HG03342 (cell line): ENCODE measurements around the gene NMU.
"Not testable (repeated sequence)": the region's sequence is repeated elsewhere in the genome, so short reads cannot be mapped to it uniquely, and the experiment has no call there.

Experiments used
- ATAC-seq: cut with Tn5 transposase; IDR thresholded peaks from one replicate; pipeline ENCODE4 v1.9.1; 2021; ENCODE audit warnings: mild to moderate bottlenecking, moderate library complexity; ENCODE audit not compliant: unreplicated experiment

The NMU gene

DNA sequence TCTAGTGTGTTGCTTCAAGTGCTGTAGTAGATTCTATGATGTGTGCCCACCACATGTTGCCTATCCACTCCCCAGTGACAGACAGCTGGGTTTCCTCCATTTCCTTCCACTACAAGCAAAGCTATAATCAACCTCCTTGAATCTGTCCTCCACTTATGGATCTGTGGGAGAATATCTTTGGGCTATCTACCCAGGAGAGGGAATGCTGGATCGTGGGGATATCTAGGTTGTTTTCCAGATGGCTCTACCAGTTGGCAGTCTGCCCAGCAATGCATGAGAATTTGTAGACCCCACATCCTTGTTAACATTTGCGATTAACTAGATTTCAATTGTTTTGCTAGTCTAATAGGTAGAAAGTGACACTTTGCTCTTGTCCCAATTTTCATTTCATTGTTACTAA is 10.3 kb downstream of the NMU start:
- ATAC-seq: no peak

DNA sequence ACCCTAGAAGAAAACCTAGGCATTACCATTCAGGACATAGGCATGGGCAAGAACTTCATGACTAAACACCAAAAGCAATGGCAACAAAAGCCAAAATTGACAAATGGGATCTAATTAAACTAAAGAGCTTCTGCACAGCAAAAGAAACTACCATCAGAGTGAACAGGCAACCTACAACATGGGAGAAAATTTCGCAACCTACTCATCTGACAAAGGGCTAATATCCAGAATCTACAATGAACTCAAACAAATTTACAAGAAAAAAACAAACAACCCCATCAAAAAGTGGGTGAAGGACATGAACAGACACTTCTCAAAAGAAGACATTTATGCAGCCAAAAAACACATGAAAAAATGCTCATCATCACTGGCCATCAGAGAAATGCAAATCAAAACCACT is 12.0 kb downstream of the NMU start:
- not testable (repeated sequence) for ATAC-seq

DNA sequence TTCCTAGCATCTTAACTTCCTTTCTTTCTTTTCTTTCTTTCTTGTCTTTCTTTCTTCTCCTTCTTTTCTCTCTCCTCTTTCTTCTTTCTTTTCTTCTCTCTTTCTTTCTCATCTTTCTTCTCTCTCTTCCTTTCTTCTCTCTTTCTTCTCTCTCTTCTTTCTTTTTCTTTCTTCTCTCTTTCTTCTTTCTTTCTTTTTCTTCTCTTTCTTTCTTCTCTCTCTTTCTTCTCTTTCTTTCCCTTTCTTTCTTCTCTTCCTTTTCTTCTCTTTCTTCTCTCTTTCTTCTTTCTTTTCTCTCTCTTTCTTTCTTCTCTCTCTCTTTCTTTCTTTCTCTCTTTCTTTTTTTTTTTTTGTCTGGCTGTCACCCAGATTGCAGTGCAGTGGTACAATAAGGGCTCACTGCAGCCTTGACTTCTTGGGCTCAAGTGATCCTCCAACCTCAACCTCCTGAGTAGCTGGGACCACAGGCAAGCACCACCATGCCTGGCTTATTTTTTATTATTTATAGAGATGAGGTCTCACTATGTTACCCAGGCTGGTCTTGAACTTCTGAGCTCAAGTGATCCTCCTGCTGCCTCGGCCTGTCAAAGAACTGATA is 17.5 kb downstream of the NMU start:
- ATAC-seq: no peak

DNA sequence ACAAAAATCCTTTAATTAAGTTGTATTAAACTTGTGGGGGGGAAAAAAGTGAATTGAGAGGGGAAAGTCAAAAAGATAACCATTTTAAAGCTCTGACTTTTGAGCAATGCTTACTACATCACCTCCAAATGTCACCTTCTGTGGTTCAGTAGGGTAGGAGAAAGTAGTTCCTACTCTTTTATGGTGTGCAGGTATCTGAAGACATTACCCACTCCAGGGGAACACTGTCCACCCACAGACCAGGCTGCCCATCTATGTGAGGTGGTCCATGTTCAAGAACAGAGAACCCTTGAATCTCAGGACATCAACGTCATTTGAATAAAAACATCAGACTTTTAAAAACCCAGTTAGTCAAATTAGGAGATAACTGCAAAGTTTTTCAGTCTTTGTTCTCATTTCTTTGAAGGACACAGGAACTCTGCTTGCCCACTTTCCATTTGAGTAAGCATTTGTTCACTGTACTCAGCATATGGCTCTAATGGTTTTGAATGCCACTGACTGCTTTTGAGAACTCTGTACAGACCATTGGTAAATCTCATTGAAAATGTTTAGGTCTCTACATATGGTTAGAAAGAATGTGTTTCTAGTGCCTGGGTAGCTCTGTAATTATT is 18.4 kb downstream of the NMU start:
- peak; percentile 85 for ATAC-seq

DNA sequence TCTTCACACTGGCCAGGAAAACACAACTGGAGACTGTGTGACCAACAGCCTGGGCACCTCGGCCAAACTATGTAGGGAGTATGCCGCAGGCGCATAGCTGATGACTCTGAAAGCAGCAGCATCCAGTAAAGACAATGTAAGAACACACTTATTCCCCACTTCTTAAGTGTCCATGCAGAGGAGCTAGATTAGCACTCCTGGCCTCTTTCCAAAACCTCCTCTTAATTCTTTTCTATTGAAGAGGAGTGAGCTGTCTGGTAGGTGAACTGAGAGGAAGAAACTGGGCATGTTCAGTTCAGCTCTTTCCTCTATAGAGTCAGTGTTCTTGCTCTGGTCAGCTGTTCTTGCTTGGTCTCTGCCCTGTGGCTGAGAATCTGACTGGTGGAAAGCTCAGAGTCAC is 21.1 kb downstream of the NMU start:
- no peak for ATAC-seq

DNA sequence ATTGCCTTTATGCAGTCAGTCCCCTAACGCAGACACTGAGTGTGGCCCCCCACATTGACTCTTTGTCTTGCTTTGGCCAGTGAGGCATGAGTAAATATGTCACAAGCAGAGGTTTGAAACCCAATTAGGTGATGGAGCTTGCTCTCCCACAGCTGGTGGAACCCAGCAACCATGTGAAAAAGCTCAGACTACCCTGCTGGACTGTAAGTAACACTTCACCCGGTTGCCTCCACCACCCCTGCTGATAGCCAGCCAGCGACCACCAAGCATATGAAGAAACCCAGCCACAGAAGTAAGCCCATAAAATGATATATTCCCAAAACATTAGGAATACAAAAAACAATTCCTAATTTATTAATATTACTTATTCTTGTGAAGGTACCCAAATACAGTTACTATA is 22.5 kb downstream of the NMU start:
- no peak for ATAC-seq

DNA sequence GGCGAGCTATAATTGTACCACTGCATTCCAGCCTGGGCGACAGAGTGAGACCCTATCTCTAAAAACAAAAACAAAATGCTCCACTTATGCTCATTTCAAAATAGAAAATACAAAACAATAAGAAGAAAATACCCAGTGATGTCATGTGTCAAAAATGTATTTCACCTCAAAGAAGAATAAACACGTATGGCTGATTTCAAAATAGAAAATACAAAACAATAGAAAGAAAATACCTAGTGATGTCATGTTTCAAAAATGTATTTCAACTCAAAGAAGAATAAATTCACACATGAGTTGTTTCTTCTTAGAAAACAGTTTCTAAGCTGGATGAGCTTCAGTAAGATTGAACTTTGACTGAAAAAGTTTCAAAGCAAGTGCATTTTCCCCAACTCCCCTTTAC is 23.8 kb downstream of the NMU start:
- no peak for ATAC-seq

DNA sequence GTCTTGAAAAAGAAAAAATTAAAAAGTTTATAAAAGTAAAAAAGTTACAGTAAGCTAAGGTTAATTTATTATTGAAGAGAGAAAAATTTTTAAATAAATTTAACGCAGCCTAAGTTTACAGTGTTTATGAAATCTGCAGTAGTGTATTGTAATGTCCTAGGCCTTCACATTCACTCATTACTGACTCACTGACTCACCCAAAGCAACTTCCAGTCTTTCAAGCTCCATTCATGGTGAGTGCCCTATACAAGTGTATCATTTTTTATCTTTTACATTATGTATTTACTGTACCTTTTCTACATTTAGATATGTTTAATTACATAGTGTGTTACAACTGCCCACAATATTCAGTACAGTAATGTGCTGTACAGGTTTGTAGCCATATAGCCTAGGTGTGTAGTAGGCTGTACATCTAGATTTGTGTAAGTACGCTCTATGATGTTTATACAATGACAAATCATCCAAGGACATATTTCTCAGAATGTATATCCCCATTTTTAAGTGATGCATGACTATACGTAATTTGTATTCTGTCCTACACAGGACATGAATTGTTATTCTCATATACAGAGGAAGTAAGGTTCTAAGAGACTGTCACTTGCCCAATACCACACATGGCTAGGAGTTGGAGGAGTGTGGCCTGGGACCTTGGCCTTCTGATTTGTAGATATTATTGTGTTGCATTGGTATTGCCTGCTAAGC is 24.6 kb downstream of the NMU start:
- ATAC-seq: no peak

DNA sequence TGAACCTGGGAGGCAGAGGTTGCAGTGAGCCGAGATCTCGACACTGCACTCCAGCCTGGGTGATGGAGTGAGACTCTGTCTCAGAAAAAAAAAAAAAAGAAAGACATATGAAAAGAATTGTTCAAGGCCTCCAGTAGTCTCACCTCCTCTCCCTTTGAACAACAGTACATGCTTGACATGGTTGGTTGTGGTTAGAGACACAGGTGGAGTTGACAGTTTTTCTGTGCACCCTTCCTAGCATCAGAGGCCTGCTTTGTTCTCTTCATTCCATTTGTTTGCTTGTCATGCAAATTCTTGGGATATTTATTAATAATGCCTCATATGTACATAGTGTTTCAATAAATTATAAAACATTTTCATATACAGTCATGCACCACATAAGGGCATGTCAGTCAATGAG is 25.7 kb downstream of the NMU start:
- ATAC-seq: no peak

DNA sequence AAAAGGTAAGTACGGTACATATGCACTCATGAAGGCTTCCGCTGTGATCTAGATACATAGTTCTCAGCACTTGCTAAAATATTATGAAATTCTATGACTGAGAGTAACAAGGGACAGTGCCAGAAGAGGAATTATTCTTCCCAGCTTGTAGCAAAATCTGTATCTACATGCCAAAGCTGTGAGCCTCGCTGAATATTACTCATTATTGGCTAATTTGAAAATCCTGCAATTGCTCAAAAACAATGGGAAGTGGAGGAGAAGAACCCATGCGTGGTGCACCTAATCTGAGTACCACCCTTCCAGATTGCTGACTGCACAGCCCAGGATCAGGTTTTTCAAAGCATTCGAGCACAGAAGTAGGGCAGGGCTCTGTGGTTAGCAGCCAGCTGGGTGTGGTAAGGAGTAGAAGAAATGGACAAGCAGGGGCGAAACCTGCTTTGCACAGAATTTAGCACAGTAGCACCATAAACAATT is 26.7 kb downstream of the NMU start:
- no peak for ATAC-seq

DNA sequence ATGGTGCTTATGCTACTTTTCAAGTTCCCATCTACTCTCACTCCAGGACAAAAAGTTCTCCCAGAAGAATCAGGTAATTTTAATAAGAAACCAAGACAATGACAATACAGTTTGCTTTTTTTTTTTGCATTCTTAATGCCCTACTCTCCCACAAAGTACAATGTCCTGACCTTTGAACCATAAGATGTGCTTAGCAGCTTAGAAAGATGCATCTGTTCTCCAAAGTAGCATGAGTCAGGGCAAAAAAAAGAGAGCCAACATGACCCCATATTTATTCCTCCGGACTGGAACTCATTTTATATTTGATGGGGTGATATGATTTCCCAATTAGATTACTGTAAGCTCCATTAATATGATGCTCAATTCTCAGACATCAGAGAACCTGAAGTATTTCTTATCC is 27.5 kb downstream of the NMU start:
- ATAC-seq: no peak

DNA sequence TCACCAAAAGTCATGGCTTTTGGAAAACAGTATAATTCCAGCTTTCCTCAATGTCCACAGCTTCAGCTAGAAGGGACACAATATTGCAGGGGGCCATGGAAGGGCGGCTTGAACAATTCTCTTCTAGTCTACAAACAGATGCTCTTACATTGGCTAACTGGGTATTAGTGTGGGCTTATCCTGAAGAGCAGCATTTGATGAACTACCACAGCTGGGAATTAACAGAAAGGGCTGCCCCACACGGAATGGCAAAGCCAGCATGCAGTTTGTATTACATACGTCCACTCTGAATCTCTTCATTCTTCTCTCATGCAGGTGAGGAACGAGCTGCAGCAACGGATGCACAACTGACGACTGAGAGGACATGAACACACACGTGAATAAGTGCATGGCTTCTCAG is 31.1 kb downstream of the NMU start:
- ATAC-seq: no peak

DNA sequence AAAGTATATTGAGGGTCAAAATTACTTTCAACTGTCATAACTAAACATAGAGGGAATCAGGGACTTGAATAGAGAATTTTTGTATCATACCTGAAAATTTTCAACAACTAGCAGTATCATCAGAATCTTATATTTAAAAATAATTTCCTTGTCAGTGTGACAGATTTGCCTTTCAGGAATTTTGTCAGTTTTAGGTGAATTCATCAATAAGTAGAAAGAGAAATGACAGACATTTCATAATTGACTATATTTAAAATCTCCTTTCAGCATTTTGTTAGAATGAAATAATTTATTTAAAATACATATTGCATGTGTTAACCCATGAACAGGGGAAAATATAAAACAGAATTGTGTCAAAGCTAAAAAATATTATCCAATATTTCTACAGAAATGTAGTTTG is 35.5 kb downstream of the NMU start:
- ATAC-seq: no peak

DNA sequence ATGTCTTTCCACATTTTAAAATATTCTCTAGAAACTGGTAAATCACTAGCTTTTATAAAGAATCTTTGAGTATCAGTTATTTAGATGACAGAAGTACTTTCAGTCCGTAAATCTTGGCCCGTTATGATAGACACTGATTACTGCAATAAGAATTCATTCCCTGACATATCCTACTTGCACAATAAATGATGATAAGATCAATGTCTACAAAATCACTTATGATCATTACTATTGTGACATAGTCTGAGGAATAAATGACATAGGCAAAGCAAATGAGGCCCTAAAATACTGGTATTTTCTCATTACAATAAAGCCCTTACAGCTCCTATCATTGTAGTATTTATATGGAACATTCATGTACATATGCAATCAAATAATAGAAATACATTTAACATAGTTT is 37.5 kb downstream of the NMU start:
- ATAC-seq: no peak

DNA sequence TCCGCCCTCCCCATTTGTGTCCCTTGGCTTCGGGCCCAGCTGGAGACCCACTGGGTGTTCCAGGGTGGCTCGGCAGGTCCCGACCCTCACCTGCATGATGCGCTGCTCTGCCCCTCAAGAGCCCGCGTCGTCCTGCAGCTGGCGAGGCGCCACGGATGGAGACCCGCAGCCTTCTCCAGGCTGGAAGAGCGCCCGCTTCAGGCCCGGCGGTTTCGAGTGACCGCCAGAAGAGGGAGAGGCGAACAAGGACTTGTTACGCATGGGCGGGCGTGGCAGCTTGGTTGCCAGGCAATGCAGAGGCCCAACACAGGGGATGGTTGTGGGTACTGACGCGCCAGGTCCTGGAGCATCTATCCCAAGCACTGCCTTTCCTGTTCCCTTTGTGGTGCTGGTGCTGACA is 44.1 kb downstream of the NMU start, which contains the start of gene PDCL2:
Gene PDCL2 (minus strand): TSS at position 232 of the 400 bp plus-strand sequence. CDS start 136 bp downstream, at position 96.
- ATAC-seq: no peak

DNA sequence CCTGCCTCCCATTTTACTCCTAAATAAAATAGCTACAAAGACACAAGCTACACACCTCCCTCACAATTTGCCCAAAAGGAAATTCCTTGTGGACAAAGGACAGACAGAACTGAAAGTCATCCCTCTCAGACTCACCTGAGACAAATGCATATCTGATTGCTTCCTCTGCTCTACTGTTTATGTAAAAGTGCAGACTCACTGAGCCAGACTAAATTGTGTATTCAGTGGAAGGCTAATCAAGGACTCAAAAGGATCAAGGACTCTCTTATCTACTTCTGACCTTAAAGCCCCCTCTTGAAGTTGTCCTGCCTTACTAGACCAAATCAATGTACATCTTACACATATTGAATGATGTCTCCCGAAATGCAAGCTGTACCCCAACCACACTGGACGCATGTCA is 47.9 kb downstream of the NMU start:
- ATAC-seq: no peak

DNA sequence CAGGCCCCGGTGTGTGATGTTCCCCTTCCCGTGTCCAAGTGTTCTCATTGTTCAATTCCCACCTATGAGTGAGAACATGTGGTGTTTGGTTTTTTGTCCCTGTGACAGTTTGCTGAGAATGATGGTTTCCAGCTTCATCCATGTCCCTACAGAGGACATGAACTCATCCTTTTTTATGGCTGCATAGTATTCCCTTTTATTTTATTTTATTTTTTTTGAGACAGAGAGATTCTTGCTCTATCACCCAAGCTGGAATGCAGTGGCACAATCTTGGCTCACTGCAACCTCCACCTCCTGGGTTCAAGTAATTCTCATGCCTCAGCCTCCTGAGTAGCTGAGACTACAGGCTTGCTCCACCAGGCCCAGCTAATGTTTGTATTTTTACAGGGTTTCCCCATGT is 53.3 kb downstream of the NMU start:
- not testable (repeated sequence) for ATAC-seq

DNA sequence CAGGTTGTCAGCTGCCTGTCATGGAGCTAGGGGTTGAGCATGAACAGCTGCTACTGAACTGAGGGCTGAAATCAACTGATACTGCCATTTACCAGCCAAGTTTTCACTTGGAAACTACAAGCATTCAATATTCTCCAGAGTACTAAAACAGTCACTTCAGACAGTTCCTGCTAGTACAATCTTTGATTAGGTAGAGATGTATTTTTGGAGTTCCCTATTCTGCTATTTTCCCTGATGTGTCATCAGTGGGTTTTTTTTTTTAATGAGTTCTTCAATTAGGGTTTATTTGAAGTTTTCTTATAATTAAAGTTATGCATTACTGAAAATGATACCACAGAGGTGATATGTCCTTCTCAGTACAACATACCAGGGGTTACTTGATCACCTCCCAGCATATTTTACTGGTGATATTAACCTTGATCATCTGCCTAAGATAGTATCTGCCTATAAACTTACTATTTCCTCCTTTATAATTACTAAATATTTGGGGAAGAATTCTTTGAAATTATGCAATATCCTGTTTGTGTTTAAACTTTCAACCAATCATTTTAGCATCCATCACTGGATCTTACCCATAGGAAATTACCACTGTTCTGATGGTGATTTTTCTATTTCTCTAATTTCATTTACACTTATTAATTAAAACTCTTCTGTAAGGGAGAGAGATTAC is 57.6 kb downstream of the NMU start:
- no peak for ATAC-seq

DNA sequence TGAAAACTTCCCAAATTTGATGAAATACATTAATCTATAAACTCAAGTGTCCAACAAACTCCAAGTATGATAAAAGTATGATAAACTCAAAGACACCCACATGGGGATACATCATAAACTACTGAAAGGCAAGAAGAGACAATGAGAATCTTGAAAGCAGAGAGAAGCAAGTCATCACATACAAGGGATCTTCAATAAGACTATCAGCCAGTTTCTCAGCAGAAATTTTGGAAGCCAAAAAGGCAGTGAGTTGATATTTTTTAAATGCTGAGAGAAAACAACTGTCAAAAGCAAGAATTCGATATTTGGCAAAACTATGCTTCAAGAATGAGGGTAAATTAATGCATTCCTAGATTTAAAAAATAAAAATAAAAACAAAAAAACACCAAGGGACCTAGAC is 60.6 kb downstream of the NMU start:
- ATAC-seq: no peak

DNA sequence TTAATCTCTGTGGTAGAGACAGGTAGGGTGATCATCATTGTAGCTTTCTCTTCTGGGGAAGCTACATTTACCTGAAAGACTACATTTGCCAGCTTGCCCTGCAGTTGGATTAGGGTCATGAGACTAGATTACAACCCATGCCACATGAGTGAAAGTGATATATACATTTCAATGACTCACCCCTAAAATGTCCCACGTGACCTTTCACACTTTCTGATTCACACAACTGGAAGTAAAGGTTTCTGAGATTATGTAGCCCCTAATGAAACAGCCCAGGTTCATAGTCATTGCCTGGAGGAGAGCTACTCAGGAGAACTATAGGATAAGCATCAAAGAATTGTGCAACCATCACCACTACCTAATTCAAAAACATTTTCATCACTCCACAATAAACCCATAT is 61.8 kb downstream of the NMU start:
- no peak for ATAC-seq

DNA sequence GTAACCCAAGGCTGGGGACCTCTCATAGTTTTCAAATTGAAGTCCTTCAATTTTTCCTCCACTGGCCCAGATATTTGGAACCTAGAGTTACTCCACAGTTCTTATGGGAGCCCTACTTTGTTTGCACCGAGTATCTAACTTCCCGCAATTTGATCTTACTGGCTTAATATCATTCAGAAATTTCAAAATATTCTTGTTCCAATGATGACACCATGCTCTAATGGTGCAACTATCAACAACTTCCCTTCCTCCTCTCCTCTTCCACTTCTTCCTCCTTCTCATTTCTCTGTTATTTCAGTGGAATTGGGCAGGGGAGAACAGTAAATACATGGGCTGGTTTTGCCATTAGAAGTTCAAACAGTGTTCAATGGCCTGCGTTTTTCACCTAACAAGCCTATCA is 64.3 kb downstream of the NMU start:
- ATAC-seq: no peak
